T-helper 1 cell treated with Interleukin-12 subunit alpha and Interleukin-12 subunit beta and Interleukin-4 antibody, amounts not matched to agents 30 ng/mL and 1 ng/mL, for 36 hours (primary cell): ENCODE measurements around the gene GPR108. TPM values are rescaled to one million over a fixed set of nuclear protein-coding genes. Genes with fewer than 3 reads are reported as not detected.

Experiments used
- intact Hi-C: fragments of 100-400 bp; cut with micrococcal nuclease; formaldehyde crosslinking; loops from one replicate; pipeline ENCODE4 v1.15.1; 2024
- total RNA-seq: library from RNA; stranded (reverse); gene quantifications from 2 replicates; pipeline ENCODE4 v1.2.3, GENCODE V29; 2022

GPR108 gene
- total RNA-seq, 1 donor from 2014 or later, result 100.0 TPM

DNA sequence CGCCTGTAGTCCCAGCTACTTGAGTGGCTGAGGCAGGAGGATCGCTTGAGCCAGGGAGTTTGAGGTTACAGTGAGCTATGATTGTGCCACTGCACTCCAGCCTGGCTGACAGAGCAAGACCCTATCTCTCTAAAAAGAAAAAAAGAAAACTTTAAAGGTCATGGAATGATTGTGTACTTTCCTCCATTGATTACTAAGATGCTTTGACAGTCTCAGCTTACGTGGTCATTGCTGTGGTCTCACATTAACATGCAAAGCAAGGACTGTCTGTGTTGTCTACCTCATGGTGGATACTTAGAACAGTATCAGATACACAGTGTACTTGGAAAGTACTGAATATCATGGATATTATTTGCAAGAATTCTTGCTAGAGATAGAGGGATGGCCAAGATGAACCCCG lies 53.4 kb downstream of the GPR108 start:
- intact Hi-C loops, result no loop called here

DNA sequence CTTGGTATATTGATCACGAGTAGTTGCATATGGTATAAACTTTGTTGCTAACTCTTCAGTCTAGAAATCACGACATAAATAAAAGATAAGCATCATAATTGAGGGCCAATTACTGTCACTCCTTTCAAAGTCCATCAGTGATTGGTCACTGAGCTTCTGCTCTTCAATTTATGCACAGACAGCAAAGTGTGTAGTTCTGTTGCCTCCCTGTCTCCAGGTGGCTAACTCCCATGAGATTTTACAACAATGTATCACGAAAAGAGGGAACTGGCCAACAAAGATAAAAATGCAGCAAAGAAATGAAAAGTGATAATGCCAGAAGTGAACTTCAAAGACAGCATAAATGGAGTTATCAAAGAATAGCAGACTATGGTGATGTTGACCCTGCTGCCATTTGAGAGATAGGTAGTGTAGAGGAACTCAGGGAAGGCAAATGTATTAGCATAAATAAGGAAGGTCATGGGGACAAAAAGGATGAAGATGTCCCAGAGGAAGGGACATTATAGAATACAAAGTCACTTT lies 54.7 kb downstream of the GPR108 start:
- intact Hi-C loops, result no loop called here

DNA sequence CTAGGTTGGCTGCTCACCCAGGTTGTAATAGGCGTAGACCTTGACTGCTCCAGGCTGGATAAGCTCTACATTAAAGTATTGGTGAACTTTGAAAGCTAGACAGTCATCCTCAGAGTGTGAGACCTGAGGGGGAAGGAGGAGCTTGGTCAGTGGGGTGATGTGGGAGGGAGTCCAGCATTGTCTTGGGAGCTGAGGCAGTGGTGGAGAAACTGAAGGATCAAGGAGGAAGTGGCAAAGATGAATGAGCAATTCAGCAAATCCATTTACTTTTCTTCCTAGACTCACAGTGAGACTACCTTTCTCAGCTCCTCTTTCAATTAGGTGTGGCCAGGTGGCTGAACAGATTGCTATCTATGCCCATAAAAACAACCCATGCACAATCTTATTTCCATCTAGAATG lies 57.2 kb downstream of the GPR108 start:
- intact Hi-C loops, result no loop called here

Other genes with a start within 250 kb of the GPR108 start
- gene TUBB4A, start 235.3 kb downstream of the GPR108 start, total RNA-seq, result 1.5 and 2.4 TPM in 2 replicates
- gene TNFSF9, start 206.6 kb downstream of the GPR108 start, total RNA-seq, result 5.8 TPM in 2 replicates
- gene CD70, start 146.4 kb downstream of the GPR108 start, total RNA-seq, result 73.7 and 75.9 TPM in 2 replicates
- 25.8 and 28.0 TPM in 2 replicates for gene TNFSF14, start 67.4 kb downstream of the GPR108 start, total RNA-seq
- 8.3 and 8.9 TPM in 2 replicates for gene C3, start 16.9 kb downstream of the GPR108 start, total RNA-seq
- gene TRIP10, start 2.1 kb upstream of the GPR108 start, total RNA-seq, result 24.5 and 26.6 TPM in 2 replicates
- 29.7 and 30.8 TPM in 2 replicates for gene SH2D3A, start 29.9 kb upstream of the GPR108 start, total RNA-seq
- gene VAV1, start 35.1 kb upstream of the GPR108 start, total RNA-seq, result 151 and 161 TPM in 2 replicates
- gene ADGRE1, start 150.0 kb upstream of the GPR108 start, total RNA-seq, result 15.0 and 15.2 TPM in 2 replicates